GM23338 (cell line): ENCODE measurements around the gene STOX2. TPM values are rescaled to one million over a fixed set of nuclear protein-coding genes. Genes with fewer than 3 reads are reported as not detected.

ENCODE experiments used
- ATAC-seq: fragments of 200-7000 bp; cut with Tn5 transposase; 3 replicates; pipeline ENCODE4 v1.9.1; 2020
- DNase-seq: peaks from one replicate; pipeline ENCODE4 v3.0.0-alpha.2; 2015; ENCODE audit warnings: low spot score
- H2AFZ ChIP-seq: fragments of 200-600 bp; sonication (generic); 2 replicates; pipeline ENCODE4 v1.8.0; 2016; ENCODE audit warnings: antibody characterized with exemption, mild to moderate bottlenecking, moderate library complexity
- H3F3A ChIP-seq: fragments of 200-600 bp; sonication (generic); replicated peaks from 2 replicates; pipeline ENCODE4 v1.8.0; 2017; ENCODE audit warnings: antibody characterized with exemption, mixed run types, low read depth
- H3K27ac ChIP-seq: fragments of 200-600 bp; sonication (generic); 2 replicates; pipeline ENCODE4 v1.6.1; 2016; ENCODE audit warnings: low read depth
- H3K27me3 ChIP-seq: fragments of 200-600 bp; sonication (generic); 2 replicates; pipeline ENCODE4 v1.8.0; 2016; ENCODE audit warnings: mild to moderate bottlenecking, mixed run types, moderate library complexity; ENCODE audit not compliant: insufficient read depth
- H3K36me3 ChIP-seq: fragments of 200-600 bp; sonication (generic); 2 replicates; pipeline ENCODE4 v1.8.0; 2016; ENCODE audit warnings: mild to moderate bottlenecking; ENCODE audit not compliant: insufficient read depth
- H3K4me1 ChIP-seq: fragments of 200-600 bp; sonication (generic); 2 replicates; pipeline ENCODE4 v1.8.0; 2016; ENCODE audit warnings: mild to moderate bottlenecking, moderate library complexity; ENCODE audit not compliant: insufficient read depth
- H3K4me2 ChIP-seq: fragments of 200-600 bp; sonication (generic); 2 replicates; pipeline ENCODE4 v1.7.1; 2017; ENCODE audit warnings: mixed run types
- H3K4me3 ChIP-seq: fragments of 200-600 bp; sonication (generic); 2 replicates; pipeline ENCODE4 v1.6.1; 2016; ENCODE audit warnings: mixed run types
- H3K79me2 ChIP-seq: fragments of 200-600 bp; sonication (generic); replicated peaks from 2 replicates; pipeline ENCODE4 v1.8.0; 2017; ENCODE audit warnings: mild to moderate bottlenecking; ENCODE audit not compliant: insufficient read depth
- H3K9me2 ChIP-seq: fragments of 200-600 bp; sonication (generic); 2 replicates; pipeline ENCODE4 v1.8.0; 2017; ENCODE audit not compliant: insufficient read depth
- H4K20me1 ChIP-seq: fragments of 200-600 bp; sonication (generic); replicated peaks from 2 replicates; pipeline ENCODE4 v1.8.0; 2017; ENCODE audit warnings: mild to moderate bottlenecking; ENCODE audit not compliant: insufficient read depth
- H3K27ac Mint-ChIP-seq: 2 replicates; pipeline ENCODE4 v1.8.0; 2020; ENCODE audit warnings: inconsistent platforms, mild to moderate bottlenecking, moderate library complexity, mixed read lengths
- H3K27me3 Mint-ChIP-seq: 3 replicates; pipeline ENCODE4 v1.8.0; 2022; ENCODE audit warnings: low read depth, mild to moderate bottlenecking, moderate library complexity, mixed read lengths, inconsistent platforms; ENCODE audit not compliant: insufficient read depth, poor library complexity
- H3K36me3 Mint-ChIP-seq: 3 replicates; pipeline ENCODE4 v1.8.0; 2021; ENCODE audit warnings: low read depth, mild to moderate bottlenecking, inconsistent platforms, moderate library complexity, mixed read lengths
- H3K4me1 Mint-ChIP-seq: 3 replicates; pipeline ENCODE4 v1.8.0; 2020; ENCODE audit warnings: mild to moderate bottlenecking, inconsistent platforms, mixed read lengths
- H3K4me3 Mint-ChIP-seq: 3 replicates; pipeline ENCODE4 v1.8.0; 2021; ENCODE audit warnings: moderate library complexity, mild to moderate bottlenecking, inconsistent platforms, mixed read lengths
- H3K9me3 Mint-ChIP-seq: 3 replicates; pipeline ENCODE4 v1.8.0; 2020; ENCODE audit warnings: moderate library complexity, mild to moderate bottlenecking, inconsistent platforms, mixed read lengths
- CREB1 ChIP-seq: fragments of 250-450 bp; sonication (Bioruptor Pico); IDR thresholded peaks from 2 replicates; pipeline ENCODE4 v1.5.0; 2020; ENCODE audit warnings: low read depth, mild to moderate bottlenecking, moderate library complexity
- EZH2 ChIP-seq: fragments of 200-600 bp; sonication (generic); IDR thresholded peaks from one replicate; pipeline ENCODE4 v1.8.0; 2017; ENCODE audit warnings: antibody characterized with exemption, mild to moderate bottlenecking, low read depth; ENCODE audit not compliant: unreplicated experiment
- EZH2phosphoT487 ChIP-seq: fragments of 200-600 bp; sonication (generic); IDR thresholded peaks from one replicate; pipeline ENCODE4 v1.8.1; 2018; ENCODE audit warnings: antibody characterized with exemption; ENCODE audit not compliant: unreplicated experiment
- JUNB ChIP-seq: IDR thresholded peaks from one replicate; pipeline ENCODE4 v1.6.1; 2016; ENCODE audit warnings: antibody characterized with exemption; ENCODE audit not compliant: unreplicated experiment
- NANOG ChIP-seq: IDR thresholded peaks from 2 replicates; pipeline ENCODE4 v1.6.1; 2016; ENCODE audit warnings: antibody characterized with exemption, borderline replicate concordance
- POLR2AphosphoS5 ChIP-seq: IDR thresholded peaks from 2 replicates; pipeline ENCODE4 v1.6.1; 2016; ENCODE audit warnings: antibody characterized with exemption, low read depth
- REST ChIP-seq: IDR thresholded peaks from one replicate; pipeline ENCODE4 v1.6.1; 2018; ENCODE audit warnings: antibody characterized with exemption; ENCODE audit not compliant: unreplicated experiment
- STAT1 ChIP-seq: IDR thresholded peaks from one replicate; pipeline ENCODE4 v1.6.1; 2016; ENCODE audit warnings: antibody characterized with exemption; ENCODE audit not compliant: unreplicated experiment
- ZNF114 ChIP-seq: fragments of 250-450 bp; sonication (Bioruptor Pico); IDR thresholded peaks from 2 replicates; pipeline ENCODE4 v1.5.0; 2020; ENCODE audit warnings: mild to moderate bottlenecking, moderate library complexity
- ZNF331 ChIP-seq: fragments of 250-450 bp; sonication (Bioruptor Pico); IDR thresholded peaks from 2 replicates; pipeline ENCODE4 v1.5.0; 2020; ENCODE audit warnings: low read depth, mild to moderate bottlenecking, moderate library complexity
- ZNF462 ChIP-seq: fragments of 250-450 bp; sonication (Bioruptor Pico); IDR thresholded peaks from 2 replicates; pipeline ENCODE4 v1.5.0; 2020; ENCODE audit warnings: mild to moderate bottlenecking, moderate library complexity
- polyA plus RNA-seq: library from polyadenylated mRNA; unstranded; fragments of >200 nt; fragmentation: Nextera tagmentation; extraction: Ambion mirVana; gene quantifications from 2 replicates; pipeline ENCODE4 v1.2.1, GENCODE V29; 2016
- total RNA-seq: library from RNA; depleted of rRNA; stranded (reverse); fragments of >200 nt; shearing (Covaris generic); gene quantifications from 2 replicates; pipeline ENCODE4 v1.2.3, GENCODE V29; 2014
- TF ChIP-seq, protein P1 (sequence below), 2 experiments: fragments of 200-600 bp in 1 of 2; sonication (generic) in 1 of 2; conservative IDR thresholded peaks; 2 replicates each; pipeline versions ENCODE4 v1.5.1 to v1.6.1; 2016 to 2017; ENCODE audit warnings: antibody characterized with exemption in 2 of 2, low read depth in 2 of 2, mild to moderate bottlenecking in 2 of 2, moderate library complexity in 1 of 2
- TF ChIP-seq, protein P2 (sequence below): IDR thresholded peaks from 2 replicates; pipeline ENCODE4 v1.6.1; 2016; ENCODE audit warnings: antibody characterized with exemption

The STOX2 gene
- total and polyA plus RNA-seq, 2 experiments from 2014 or later = 19.8 to 20.6 TPM

DNA sequence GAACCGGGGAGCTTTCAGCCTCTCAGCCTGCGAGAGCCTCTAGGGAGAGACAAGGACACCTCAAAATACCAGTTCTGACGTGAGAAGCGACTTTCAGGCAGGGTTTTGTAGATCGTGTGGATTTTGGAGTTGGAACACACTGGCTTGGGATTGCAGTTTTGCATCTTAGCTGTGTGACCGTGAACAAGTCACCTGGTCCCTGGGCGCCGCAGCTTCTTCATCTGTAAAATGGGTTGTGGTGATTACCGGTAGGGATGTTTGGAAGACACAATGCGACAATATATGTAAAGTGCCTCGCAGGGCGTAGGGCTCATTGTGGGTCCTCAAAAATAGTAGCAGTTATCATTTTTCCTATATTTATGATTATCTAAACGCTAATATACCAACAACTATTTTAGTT, 43.7 kb upstream of the STOX2 start:
- Histone ChIP-seq H3K4me3 (no peak overlapping the region), H3K27me3 (no peaks in the 10 kb centered on the region), H2AFZ (no peak overlapping the region), H3K4me2 (no peak overlapping the region), H3K79me2 (no peaks in the 10 kb centered on the region), H3K9me2 (0 out of 2 replicates have a peak, but pooled peaks cover 4% of the 10 kb centered on the region), H3K4me1 (no peaks in the 10 kb centered on the region), H3F3A (no peaks in the 10 kb centered on the region), H4K20me1 (no peaks in the 10 kb centered on the region), H3K36me3 (no peaks in the 10 kb centered on the region), H3K27ac (no peak overlapping the region)
- Mint-ChIP-seq H3K36me3 (no peaks in the 10 kb centered on the region), H3K4me3 (no peak overlapping the region), H3K27me3 (peaks cover 8% of the 10 kb centered on the region), H3K9me3 (no peaks in the 10 kb centered on the region), H3K27ac (no peak overlapping the region), H3K4me1 (peaks cover 22% of the 10 kb centered on the region)
- DNase-seq (no peak), ATAC-seq (no peak)
- TF ChIP-seq REST (no peak), STAT1 (no peak), EZH2 (no peak), ZNF462 (CRISPR knock-in tag) (no peak), ZNF331 (CRISPR knock-in tag) (no peak), JUNB (no peak), EZH2phosphoT487 (no peak), POLR2AphosphoS5 (no peak), ZNF114 (CRISPR knock-in tag) (no peak), NANOG (no peak), CREB1 (CRISPR knock-in tag) (no peak)
- TF ChIP-seq, protein P1, sequence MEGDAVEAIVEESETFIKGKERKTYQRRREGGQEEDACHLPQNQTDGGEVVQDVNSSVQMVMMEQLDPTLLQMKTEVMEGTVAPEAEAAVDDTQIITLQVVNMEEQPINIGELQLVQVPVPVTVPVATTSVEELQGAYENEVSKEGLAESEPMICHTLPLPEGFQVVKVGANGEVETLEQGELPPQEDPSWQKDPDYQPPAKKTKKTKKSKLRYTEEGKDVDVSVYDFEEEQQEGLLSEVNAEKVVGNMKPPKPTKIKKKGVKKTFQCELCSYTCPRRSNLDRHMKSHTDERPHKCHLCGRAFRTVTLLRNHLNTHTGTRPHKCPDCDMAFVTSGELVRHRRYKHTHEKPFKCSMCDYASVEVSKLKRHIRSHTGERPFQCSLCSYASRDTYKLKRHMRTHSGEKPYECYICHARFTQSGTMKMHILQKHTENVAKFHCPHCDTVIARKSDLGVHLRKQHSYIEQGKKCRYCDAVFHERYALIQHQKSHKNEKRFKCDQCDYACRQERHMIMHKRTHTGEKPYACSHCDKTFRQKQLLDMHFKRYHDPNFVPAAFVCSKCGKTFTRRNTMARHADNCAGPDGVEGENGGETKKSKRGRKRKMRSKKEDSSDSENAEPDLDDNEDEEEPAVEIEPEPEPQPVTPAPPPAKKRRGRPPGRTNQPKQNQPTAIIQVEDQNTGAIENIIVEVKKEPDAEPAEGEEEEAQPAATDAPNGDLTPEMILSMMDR (conservative IDR thresholded peaks at IDR 0.05; ENCODE audit: low read depth in 2 of 2) = no peak
- TF ChIP-seq, protein P2, sequence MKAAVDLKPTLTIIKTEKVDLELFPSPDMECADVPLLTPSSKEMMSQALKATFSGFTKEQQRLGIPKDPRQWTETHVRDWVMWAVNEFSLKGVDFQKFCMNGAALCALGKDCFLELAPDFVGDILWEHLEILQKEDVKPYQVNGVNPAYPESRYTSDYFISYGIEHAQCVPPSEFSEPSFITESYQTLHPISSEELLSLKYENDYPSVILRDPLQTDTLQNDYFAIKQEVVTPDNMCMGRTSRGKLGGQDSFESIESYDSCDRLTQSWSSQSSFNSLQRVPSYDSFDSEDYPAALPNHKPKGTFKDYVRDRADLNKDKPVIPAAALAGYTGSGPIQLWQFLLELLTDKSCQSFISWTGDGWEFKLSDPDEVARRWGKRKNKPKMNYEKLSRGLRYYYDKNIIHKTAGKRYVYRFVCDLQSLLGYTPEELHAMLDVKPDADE = no peak
